Right lobe of liver (tissue), 4 donors: Measurements from ENCODE around the gene STAP2.

ENCODE experiments used
- CTCF ChIP-seq, 4 donors: fragments of 200-600 bp in 3 of 4; fragments of 450-650 bp in 1 of 4; IDR thresholded peaks; one replicate each; pipeline versions ENCODE4 v1.5.1 to v1.8.0; 2016 to 2022; ENCODE audit warnings: antibody characterized with exemption in 4 of 4, mild to moderate bottlenecking in 2 of 4
- POLR2A ChIP-seq: fragments of 450-650 bp; IDR thresholded peaks from one replicate; pipeline ENCODE4 v1.6.1; 2017; ENCODE audit warnings: antibody characterized with exemption, mild to moderate bottlenecking
- donor health status: DM: no; HTN: no; CAD: no.
- donor health status: DM: no; HTN: no; CAD: no.
- donor health status: DM: no; HTN: yes; CAD: no.

GRCh38 chr19:4365791-4366665 lies 27.4 kb upstream of the STAP2 start:
- TF ChIP-seq CTCF (IDR thresholded peaks at IDR 0.05), result no peak
- TF ChIP-seq POLR2A, result no peak
